ENCODE measurements around the gene LGMN.

- TF ChIP-seq CTCF (conservative IDR thresholded peaks at IDR 0.05; ENCODE audit: low read length) (no peak), EZH2phosphoT487 (IDR thresholded peaks at IDR 0.05; ENCODE audit: borderline replicate concordance) (no peak)
Measured at GRCh38 chr14:92688434-92689375, 59.7 kb downstream of the LGMN start.
